ENCODE data around the gene DEAF1.

DNA sequence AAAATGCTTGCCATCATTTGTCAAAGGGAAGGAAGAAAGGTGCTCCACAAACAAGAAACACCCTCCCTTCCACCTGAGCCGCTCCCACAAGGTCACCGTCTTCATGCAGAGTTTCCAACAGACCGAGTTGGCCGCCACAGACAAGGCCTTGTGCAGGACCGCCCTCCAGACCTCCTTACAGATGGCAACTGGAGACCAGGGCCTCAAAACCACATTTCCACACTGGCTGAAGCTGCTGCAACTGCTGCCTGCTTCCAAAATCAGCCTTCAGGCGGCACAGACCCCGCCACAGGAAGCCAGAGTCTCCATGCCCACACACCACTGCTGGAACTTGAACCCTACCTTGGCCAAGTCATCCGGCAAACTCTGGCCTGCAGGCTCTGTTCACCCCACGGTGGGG is 6.3 kb downstream of the DEAF1 start:
- TF ChIP-seq, protein P1, sequence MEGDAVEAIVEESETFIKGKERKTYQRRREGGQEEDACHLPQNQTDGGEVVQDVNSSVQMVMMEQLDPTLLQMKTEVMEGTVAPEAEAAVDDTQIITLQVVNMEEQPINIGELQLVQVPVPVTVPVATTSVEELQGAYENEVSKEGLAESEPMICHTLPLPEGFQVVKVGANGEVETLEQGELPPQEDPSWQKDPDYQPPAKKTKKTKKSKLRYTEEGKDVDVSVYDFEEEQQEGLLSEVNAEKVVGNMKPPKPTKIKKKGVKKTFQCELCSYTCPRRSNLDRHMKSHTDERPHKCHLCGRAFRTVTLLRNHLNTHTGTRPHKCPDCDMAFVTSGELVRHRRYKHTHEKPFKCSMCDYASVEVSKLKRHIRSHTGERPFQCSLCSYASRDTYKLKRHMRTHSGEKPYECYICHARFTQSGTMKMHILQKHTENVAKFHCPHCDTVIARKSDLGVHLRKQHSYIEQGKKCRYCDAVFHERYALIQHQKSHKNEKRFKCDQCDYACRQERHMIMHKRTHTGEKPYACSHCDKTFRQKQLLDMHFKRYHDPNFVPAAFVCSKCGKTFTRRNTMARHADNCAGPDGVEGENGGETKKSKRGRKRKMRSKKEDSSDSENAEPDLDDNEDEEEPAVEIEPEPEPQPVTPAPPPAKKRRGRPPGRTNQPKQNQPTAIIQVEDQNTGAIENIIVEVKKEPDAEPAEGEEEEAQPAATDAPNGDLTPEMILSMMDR (IDR thresholded peaks at IDR 0.05) = no peak
- no peak for TF ChIP-seq POLR2A (IDR thresholded peaks at IDR 0.05)

Measured in body of pancreas (tissue), 4 donors.